ENCODE results near the gene HSPG2. TPM values are rescaled to one million over a fixed set of nuclear protein-coding genes. Genes with fewer than 3 reads are reported as not detected.

Gene HSPG2
- total RNA-seq, 4 donors from 2014 or later = 75.7 to 239 (median 96.8) TPM

DNA sequence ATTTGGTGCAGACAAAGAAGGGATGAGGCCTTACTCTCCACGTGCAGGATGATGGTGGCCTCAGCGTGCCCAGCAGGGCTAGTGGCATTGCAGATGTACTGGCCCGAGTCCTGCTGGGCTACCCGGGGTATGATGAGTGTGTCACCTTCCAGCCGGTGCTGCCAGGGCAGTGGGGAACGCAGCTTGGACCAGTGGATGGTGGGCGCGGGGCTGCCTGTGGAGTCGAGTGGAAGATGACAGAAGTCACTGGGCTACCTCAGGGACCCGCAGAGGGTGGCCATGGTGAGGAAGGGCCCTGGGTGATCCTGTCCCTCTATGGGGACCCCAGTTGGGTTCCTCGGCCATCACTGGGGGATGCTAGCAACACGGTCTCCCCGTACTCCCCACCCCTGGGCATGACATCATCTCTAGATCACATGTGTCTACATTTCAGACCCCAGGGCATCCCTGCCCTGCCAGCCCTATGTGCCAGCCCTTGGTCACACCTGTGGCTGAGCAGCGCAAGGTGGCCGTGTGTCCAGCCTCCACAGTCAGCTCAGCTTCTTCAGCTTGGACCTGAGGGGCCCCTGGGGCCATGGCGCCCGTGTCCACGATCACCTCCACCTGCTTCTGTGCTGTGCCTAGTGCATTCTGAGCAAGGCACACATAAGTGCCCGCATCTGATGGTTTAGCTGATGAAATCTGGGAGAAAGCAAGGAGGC is 97.6 kb downstream of the HSPG2 start:
- intact Hi-C loops (cut with DNase I) = no loop called here
- no peak overlapping the region for H3K4me3 ChIP-seq (replicated peaks in 1 of 3)
- no peaks in the 10 kb centered on the region for H3K9me3 ChIP-seq
- peaks cover 83 to 85% of the 10 kb centered on the region in 2 donors for H3K36me3 ChIP-seq
- DNase-seq = no peak
- no peak for TF ChIP-seq POLR2A (IDR thresholded peaks at IDR 0.05)
- TF ChIP-seq, protein P1, sequence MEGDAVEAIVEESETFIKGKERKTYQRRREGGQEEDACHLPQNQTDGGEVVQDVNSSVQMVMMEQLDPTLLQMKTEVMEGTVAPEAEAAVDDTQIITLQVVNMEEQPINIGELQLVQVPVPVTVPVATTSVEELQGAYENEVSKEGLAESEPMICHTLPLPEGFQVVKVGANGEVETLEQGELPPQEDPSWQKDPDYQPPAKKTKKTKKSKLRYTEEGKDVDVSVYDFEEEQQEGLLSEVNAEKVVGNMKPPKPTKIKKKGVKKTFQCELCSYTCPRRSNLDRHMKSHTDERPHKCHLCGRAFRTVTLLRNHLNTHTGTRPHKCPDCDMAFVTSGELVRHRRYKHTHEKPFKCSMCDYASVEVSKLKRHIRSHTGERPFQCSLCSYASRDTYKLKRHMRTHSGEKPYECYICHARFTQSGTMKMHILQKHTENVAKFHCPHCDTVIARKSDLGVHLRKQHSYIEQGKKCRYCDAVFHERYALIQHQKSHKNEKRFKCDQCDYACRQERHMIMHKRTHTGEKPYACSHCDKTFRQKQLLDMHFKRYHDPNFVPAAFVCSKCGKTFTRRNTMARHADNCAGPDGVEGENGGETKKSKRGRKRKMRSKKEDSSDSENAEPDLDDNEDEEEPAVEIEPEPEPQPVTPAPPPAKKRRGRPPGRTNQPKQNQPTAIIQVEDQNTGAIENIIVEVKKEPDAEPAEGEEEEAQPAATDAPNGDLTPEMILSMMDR (IDR thresholded peaks at IDR 0.05) = no peak
- 92 to 98% methylated on average over 12 to 19 of the region's 19 CpGs for WGBS, 2 donors
- H3K4me1 ChIP-seq = no peaks in the 10 kb centered on the region
- no peak overlapping the region for H3K27ac ChIP-seq
- H3K27me3 ChIP-seq = no peaks in the 10 kb centered on the region

DNA sequence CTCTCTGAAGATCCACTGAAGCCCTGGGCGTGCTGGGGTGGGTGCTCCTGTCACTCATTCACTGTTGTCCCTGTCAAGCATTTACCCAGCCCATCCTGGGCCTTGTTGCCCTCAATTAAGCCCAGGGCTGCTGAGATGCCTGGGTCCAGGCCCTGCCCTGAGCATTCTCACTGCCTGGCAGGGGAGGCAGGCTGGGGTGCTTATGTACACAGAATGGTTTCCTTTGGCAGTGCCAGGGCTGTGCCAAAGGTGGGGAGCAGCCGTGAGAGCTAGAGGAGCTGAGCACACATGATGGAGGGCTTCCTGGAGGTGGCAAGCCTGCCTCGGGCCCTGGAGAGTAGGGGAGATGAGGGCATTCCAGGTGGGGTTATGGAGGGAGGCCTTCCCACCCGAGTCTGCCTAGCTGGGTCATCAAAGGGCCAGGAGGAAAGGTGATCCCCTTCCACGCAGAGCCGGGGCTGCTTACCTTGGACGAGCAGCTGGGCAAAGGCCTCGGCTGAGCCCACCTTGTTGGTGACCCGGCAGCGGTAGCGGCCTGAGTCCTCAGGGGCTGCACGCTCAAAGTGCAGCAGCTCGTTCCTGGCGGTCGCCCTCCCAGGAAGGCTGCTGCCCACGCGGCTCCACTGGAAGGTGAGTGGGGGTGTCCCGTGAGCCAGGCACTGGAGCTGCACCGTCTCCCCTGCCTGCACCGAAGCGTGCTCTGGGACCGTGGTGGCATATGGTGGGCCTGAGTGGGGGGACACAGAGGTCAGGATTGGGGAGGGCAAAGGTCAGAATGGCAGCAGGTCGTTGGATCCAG is 98.6 kb downstream of the HSPG2 start:
- WGBS, 2 donors = 92 to 94% methylated on average over 2 to 8 of the region's 23 CpGs

DNA sequence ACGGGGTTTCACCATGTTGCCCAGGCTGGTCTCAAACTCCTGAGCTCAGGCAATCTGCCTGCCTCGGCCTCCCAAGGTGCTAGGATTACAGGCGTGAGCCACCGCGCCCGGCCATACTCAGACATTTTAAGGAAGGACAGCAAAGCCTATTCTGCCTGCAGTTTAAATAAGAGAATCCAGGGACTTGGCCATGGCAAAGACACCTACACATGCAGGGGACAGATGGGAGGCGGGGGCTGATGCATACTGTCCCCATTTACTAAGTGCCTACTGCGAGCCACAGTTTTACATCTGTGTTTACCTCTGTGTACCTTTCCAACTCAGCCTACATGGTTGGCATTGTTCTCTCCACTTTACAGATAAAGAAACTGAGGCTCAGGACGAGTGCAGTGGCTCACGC is 99.6 kb downstream of the HSPG2 start:
- DNase-seq = no peak
- Histone ChIP-seq H3K27ac (no peak overlapping the region), H3K36me3 (peaks cover 79 to 84% of the 10 kb centered on the region in 2 donors), H3K4me3 (replicated peaks in 1 of 3) (no peak overlapping the region), H3K4me1 (no peaks in the 10 kb centered on the region), H3K27me3 (no peaks in the 10 kb centered on the region), H3K9me3 (no peaks in the 10 kb centered on the region)
- intact Hi-C loops (cut with DNase I) = no loop called here
- TF ChIP-seq POLR2A (IDR thresholded peaks at IDR 0.05) = no peak
- TF ChIP-seq, protein P1 (IDR thresholded peaks at IDR 0.05) = no peak
- WGBS, 2 donors = 96 to 97% methylated on average over 10 of the region's 10 CpGs

More for the DNA sequence above, 98.6 kb downstream of the HSPG2 start:
- Histone ChIP-seq H3K27ac (no peak overlapping the region), H3K9me3 (no peaks in the 10 kb centered on the region), H3K4me1 (no peaks in the 10 kb centered on the region), H3K36me3 (peaks cover 84 to 85% of the 10 kb centered on the region in 2 donors), H3K27me3 (no peaks in the 10 kb centered on the region), H3K4me3 (replicated peaks in 1 of 3) (no peak overlapping the region)
- TF ChIP-seq POLR2A (IDR thresholded peaks at IDR 0.05) = no peak
- TF ChIP-seq, protein P1 (IDR thresholded peaks at IDR 0.05) = no peak
- no peak for DNase-seq
- intact Hi-C loops (cut with DNase I) = no loop called here

DNA sequence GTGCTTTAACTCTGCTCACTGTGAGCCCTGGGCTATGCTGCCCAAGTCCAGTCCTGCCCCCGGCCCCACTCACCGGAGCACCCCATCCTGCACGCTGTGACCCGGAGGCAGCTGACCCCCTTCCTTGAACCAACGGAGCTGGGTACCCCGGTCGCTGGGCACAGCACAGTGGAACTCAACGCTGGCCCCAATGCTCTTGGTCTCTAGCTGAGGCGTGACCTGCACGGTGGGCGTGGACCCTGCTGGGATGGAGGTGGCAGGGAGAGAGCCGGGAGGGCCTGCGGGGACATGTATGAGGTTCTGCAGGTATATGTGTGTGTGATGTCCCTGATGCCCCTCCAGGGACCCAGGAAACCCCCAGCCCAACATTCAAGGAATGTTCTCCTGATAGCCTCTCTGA is 100.4 kb downstream of the HSPG2 start:
- WGBS, 2 donors = 91 to 93% methylated on average over 3 to 8 of the region's 13 CpGs

More for the DNA sequence above, 100.4 kb downstream of the HSPG2 start:
- H3K36me3 ChIP-seq = peaks cover 77 to 84% of the 10 kb centered on the region in 2 donors
- no peak overlapping the region for H3K27ac ChIP-seq
- H3K9me3 ChIP-seq = no peaks in the 10 kb centered on the region
- TF ChIP-seq, protein P1 (IDR thresholded peaks at IDR 0.05) = no peak
- TF ChIP-seq POLR2A (IDR thresholded peaks at IDR 0.05) = no peak
- no peaks in the 10 kb centered on the region for H3K27me3 ChIP-seq
- H3K4me3 ChIP-seq (replicated peaks in 1 of 3) = no peak overlapping the region
- intact Hi-C loops (cut with DNase I) = no loop called here
- DNase-seq = no peak
- H3K4me1 ChIP-seq = no peaks in the 10 kb centered on the region

All from thyroid gland (tissue), 4 donors.